ENCODE measurements around the gene TECTA. TPM values are rescaled to one million over a fixed set of nuclear protein-coding genes. Genes with fewer than 3 reads are reported as not detected.
A peak's percentile ranks its signal among the peaks of the same experiment; 100 is the strongest.

TECTA gene
- total and polyA plus RNA-seq, 12 donors = 0.58 to 5.9 (median 1.3) TPM

DNA sequence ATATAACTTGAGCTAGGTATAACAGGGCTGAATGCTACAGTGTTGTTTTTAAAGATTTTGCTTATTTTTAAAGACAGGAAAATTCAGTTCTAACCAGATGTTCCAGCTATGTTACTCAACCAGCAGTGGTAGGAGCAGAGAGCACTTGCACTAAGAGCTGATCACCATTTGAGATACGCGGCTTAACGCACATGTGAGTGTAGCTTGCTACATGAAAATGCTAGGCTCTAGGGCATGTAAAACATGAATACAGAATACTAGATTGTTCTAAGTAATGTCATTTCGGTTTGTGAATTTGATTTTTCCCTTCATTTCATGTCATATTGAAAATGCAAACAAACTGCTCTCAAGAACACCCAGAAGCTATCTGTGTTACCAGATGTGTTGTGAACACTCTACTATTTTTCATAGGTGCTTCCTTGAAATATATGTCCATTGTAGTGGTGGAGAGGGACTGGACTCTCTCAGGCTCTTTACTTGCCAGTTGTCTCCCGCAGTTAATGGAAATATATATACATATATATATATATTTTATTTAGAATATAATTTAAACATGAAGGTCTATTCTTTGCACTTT lies 10.8 kb upstream of the TECTA start:
- DNase-seq = no peak
- TF ChIP-seq POLR2A (IDR thresholded peaks at IDR 0.05) = no peak
- TF ChIP-seq, protein P1, sequence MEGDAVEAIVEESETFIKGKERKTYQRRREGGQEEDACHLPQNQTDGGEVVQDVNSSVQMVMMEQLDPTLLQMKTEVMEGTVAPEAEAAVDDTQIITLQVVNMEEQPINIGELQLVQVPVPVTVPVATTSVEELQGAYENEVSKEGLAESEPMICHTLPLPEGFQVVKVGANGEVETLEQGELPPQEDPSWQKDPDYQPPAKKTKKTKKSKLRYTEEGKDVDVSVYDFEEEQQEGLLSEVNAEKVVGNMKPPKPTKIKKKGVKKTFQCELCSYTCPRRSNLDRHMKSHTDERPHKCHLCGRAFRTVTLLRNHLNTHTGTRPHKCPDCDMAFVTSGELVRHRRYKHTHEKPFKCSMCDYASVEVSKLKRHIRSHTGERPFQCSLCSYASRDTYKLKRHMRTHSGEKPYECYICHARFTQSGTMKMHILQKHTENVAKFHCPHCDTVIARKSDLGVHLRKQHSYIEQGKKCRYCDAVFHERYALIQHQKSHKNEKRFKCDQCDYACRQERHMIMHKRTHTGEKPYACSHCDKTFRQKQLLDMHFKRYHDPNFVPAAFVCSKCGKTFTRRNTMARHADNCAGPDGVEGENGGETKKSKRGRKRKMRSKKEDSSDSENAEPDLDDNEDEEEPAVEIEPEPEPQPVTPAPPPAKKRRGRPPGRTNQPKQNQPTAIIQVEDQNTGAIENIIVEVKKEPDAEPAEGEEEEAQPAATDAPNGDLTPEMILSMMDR (IDR thresholded peaks at IDR 0.05) = no peak
- peaks cover 0 to 12% of the 10 kb centered on the region in 2 donors for H3K36me3 ChIP-seq (replicated peaks in 1 of 2)
- no peak overlapping the region for H3K4me3 ChIP-seq
- 91 to 97% (median 92%) methylated on average over 5 of the region's 5 CpGs for WGBS, 4 donors
- no peaks in the 10 kb centered on the region for H3K4me1 ChIP-seq (replicated peaks in 1 of 2)
- H3K27me3 ChIP-seq = no peaks in the 10 kb centered on the region
- no peak overlapping the region for H3K27ac ChIP-seq
- no peaks in the 10 kb centered on the region for H3K9me3 ChIP-seq (replicated peaks in 1 of 3)
- intact Hi-C loops (cut with DNase I) = no loop called here

DNA sequence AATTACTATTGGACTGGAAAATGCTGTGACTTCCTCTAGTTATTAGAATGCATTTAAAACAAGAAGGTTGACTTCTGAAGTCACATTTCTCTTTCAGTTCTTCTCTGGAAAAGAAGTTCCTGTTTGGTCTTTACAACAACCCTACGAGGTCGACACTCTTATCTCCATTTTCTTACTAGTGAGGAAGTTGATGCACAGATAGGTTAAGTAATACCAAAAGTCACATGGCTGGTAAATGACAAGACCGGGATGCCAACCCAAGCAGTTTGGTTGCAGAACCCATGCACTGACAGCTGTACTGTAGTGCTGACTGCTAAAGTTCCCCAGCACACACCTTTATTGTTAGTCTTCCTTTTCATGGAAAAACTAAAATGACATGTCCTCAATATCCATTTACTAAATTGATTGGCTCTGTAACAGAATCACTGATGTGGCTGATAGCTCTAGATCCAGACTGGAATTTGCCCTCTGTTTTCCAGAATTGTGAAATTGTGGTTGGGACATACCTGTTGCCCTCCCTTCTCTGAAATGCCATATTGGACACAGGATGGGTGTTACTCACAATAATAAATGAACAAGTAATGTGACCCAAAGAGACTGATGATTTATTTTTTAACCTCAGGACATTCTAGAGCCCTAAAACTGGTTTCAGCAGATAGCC lies 9.4 kb upstream of the TECTA start:
- H3K4me3 ChIP-seq = no peak overlapping the region
- DNase-seq = peak in 1 of 7 donors; percentile 29
- H3K9me3 ChIP-seq (replicated peaks in 1 of 3) = no peaks in the 10 kb centered on the region
- intact Hi-C loops (cut with DNase I) = no loop called here
- H3K36me3 ChIP-seq (replicated peaks in 1 of 2) = peaks cover 0 to 12% of the 10 kb centered on the region in 2 donors
- 73 to 91% (median 79%) methylated on average over 3 of the region's 3 CpGs for WGBS, 4 donors
- no peaks in the 10 kb centered on the region for H3K4me1 ChIP-seq (replicated peaks in 1 of 2)
- no peak overlapping the region for H3K27ac ChIP-seq
- no peaks in the 10 kb centered on the region for H3K27me3 ChIP-seq
- TF ChIP-seq, protein P1 (IDR thresholded peaks at IDR 0.05) = no peak

DNA sequence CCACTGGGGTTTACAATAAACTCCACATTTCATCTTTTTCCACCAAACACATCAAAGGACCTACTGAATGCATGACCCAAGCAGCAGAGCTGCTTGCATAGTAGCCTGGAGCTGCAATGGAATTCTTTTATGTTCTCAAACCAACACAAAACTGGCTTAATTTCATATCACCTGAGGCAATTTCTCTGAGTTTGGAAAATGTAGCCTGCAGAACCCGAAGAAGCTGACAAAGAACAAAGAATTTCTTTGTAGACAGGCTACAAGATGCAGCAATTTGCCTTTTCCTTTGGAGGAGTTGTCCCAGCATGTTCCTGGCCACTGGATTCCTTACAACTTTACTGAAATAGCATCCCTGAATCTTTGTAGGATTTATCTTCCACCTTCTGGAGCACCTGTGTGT lies 5.5 kb upstream of the TECTA start:
- Histone ChIP-seq H3K36me3 (replicated peaks in 1 of 2) (peaks cover 0 to 1% of the 10 kb centered on the region in 2 donors), H3K27me3 (no peaks in the 10 kb centered on the region), H3K27ac (no peak overlapping the region), H3K4me3 (no peak overlapping the region), H3K4me1 (replicated peaks in 1 of 2) (no peaks in the 10 kb centered on the region), H3K9me3 (replicated peaks in 1 of 3) (no peaks in the 10 kb centered on the region)
- TF ChIP-seq POLR2A (IDR thresholded peaks at IDR 0.05) = no peak
- TF ChIP-seq, protein P1 (IDR thresholded peaks at IDR 0.05) = no peak
- no peak for DNase-seq
- 80 to 100% (median 94%) methylated on average over 1 of the region's 1 CpG for WGBS, 4 donors
- intact Hi-C loops (cut with DNase I) = no loop called here

DNA sequence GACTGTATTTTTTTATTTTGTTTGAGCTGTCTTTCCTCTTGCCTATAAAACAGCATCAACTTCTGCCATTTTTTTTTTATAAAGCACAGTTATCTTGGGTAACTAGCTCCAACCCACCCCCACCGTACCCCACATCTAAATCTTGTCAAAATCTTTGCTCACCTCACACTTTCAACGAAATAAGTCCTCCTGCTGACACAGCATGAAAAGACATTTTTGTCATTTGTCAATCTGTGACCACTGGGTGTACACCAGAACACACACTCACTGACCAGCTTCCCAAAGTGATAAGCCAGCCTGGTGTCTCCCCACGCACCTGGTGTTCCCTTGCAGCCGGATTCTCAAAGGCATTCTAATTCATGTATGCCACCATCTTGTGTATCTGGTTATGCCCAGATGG lies 1.7 kb upstream of the TECTA start:
- no peaks in the 10 kb centered on the region for H3K27me3 ChIP-seq
- intact Hi-C loops (cut with DNase I) = no loop called here
- DNase-seq = no peak
- no peaks in the 10 kb centered on the region for H3K9me3 ChIP-seq (replicated peaks in 1 of 3)
- WGBS, 4 donors = 77 to 97% (median 95%) methylated on average over 4 of the region's 4 CpGs
- no peak overlapping the region for H3K27ac ChIP-seq
- no peaks in the 10 kb centered on the region for H3K4me1 ChIP-seq (replicated peaks in 1 of 2)
- no peaks in the 10 kb centered on the region for H3K36me3 ChIP-seq (replicated peaks in 1 of 2)
- no peak overlapping the region for H3K4me3 ChIP-seq
- TF ChIP-seq POLR2A (IDR thresholded peaks at IDR 0.05) = no peak
- TF ChIP-seq, protein P1 (IDR thresholded peaks at IDR 0.05) = no peak
